Measurements from ENCODE around the gene ALG14. TPM values are rescaled to one million over a fixed set of nuclear protein-coding genes. Genes with fewer than 3 reads are reported as not detected.
"Not testable (repeated sequence)": the region's sequence is repeated elsewhere in the genome, so short reads cannot be mapped to it uniquely, and the experiment has no call there.

Gene ALG14
- total RNA-seq, 2 experiments from 2014 or later = 2.3 to 3.4 TPM

DNA sequence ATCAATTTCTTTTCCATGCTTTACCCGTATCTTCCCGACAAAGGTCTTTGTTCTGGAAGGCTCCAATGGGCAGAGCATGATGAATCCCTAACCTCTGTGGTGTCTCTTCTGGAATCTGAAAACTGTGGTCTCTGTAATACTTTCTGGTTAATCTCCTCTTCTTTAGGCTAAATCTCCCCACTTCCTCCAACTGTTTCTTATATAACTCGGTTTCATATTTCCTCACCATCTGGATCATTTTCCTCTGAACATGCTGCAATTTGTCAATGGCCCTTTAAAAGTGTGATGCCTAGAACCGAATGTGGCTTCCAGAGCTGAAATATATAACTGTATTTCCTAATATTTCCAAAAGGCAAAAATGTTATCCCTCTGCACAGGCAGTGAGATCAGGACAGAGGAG is 66.1 kb downstream of the ALG14 start:
- POLR2A ChIA-PET = no interaction called here
- Mint-ChIP-seq H3K4me1 (no peaks in the 10 kb centered on the region), H3K9me3 (no peaks in the 10 kb centered on the region), H3K36me3 (ENCODE audit: low read depth) (no peaks in the 10 kb centered on the region), H3K27ac (no peak overlapping the region), H3K27me3 (no peaks in the 10 kb centered on the region), H3K4me3 (no peak overlapping the region)
- no peak for DNase-seq
- CTCF ChIA-PET = no interaction called here

DNA sequence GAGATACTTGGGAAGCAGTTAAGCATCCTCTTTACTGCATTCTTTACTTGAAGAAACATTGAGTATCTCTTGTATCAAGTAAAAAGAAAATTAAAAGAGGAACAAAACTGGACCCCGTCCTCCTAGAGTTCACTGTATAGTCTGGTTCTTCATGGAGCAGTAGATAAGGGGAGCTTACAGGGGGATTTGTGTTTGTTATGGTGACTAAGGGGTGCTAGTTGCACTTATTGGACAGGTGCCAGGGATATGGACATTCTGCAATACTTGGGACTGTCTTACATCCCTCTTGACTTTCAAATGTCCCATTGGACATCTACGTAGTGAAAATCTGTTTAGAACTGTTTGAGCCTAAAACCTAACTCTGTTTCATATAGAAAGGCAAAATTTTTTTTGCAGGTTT is 67.2 kb downstream of the ALG14 start:
- no peaks in the 10 kb centered on the region for H3K27me3 Mint-ChIP-seq
- H3K4me1 Mint-ChIP-seq = no peaks in the 10 kb centered on the region
- H3K9me3 Mint-ChIP-seq = no peaks in the 10 kb centered on the region
- DNase-seq = no peak
- no peaks in the 10 kb centered on the region for H3K36me3 Mint-ChIP-seq (ENCODE audit: low read depth)
- ChIA-PET CTCF (interaction anchor here (0.9 kb wide), 1 partner anchor 148 kb away, joined by 3 read pairs; no protein-coding TSS in a partner anchor), POLR2A (no interaction called here)
- H3K27ac Mint-ChIP-seq = no peak overlapping the region
- no peak overlapping the region for H3K4me3 Mint-ChIP-seq

DNA sequence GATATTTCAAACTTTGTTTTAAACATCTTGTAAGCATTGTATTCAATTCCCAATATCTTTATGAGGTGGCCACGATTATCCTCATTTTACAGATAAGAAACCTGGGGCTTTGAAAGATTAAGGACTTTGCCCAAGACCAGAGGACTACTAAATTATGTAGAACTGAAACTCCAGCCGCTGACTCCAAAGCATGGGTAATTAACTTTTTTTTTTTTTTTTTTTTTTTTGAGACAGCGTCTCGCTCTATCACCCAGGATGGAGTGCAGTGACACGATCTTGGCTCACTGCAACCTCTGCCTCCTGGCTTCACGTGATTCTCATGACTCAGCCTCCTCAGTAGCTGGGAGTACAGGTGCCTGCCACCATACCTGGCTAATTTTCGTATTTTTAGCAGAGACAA is 68.7 kb downstream of the ALG14 start:
- no peaks in the 10 kb centered on the region for H3K27me3 Mint-ChIP-seq
- ChIA-PET POLR2A (no interaction called here), CTCF (no interaction called here)
- H3K27ac Mint-ChIP-seq = no peak overlapping the region
- H3K36me3 Mint-ChIP-seq (ENCODE audit: low read depth) = no peaks in the 10 kb centered on the region
- no peaks in the 10 kb centered on the region for H3K9me3 Mint-ChIP-seq
- DNase-seq = no peak
- no peaks in the 10 kb centered on the region for H3K4me1 Mint-ChIP-seq
- no peak overlapping the region for H3K4me3 Mint-ChIP-seq

DNA sequence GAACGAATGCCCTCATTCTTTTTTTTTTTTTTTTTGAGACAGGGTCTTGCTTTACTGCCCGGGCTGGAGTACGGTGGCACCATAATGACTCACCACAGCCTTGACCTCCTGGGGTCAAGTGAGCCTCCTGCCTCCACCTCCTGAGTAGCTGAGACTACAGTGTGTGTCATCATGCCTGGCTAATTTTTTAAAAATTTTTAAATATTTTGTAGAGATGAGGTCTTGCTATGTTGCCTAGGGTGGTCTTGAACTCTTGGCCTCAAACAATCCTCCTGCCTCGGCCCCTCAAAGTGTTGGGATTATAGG is 69.4 kb downstream of the ALG14 start:
- H3K4me1 Mint-ChIP-seq = no peaks in the 10 kb centered on the region
- no peak overlapping the region for H3K27ac Mint-ChIP-seq
- no peaks in the 10 kb centered on the region for H3K27me3 Mint-ChIP-seq
- ChIA-PET POLR2A (no interaction called here), CTCF (interaction anchor here (0.6 kb wide), 1 partner anchor 210 kb away, joined by 3 read pairs; no protein-coding TSS in a partner anchor)
- H3K36me3 Mint-ChIP-seq (ENCODE audit: low read depth) = no peaks in the 10 kb centered on the region
- no peaks in the 10 kb centered on the region for H3K9me3 Mint-ChIP-seq
- DNase-seq = no peak
- no peak overlapping the region for H3K4me3 Mint-ChIP-seq

DNA sequence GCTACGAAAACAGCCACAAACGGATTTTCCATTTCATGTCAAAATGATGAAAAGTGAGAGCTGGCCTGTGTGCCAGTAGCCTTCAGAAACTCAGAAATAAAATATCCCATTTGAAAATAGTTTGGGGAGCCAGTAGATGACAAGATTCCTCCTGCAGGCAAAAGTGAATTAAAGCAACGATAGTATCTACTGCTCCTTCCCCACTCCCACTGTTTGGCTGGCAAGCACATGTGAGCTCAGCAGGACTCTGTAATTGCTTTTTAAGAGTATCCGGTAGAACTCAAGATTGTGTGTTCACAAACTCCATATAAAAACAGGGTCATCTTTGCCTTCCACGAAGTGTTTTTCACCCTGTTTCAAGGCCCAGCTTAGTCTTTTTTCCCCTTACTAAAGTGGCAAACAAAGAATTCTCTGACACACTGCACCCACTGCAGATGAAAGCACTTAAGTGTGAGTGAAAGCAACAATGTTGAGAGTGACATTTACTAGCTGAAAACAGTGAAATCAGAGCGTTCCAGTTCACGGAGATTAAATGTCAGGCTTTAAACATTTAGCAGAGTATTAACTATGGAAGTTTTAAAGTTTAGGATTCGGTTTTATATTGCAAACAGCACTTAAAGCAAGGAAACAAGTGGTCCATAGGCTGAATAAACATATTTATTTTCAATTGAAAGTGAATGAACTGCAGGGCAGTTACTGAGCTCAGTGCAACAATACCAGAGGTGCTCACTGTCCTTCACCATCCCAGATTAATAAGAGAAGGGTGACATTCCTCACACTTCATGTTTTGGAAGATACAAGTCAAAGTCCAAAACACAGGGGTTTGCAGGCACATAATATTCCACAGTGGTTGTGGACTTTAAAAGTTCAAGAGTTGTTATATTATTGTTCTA is 70.0 kb downstream of the ALG14 start:
- Mint-ChIP-seq H3K4me3 (no peak overlapping the region), H3K4me1 (no peaks in the 10 kb centered on the region), H3K36me3 (ENCODE audit: low read depth) (no peaks in the 10 kb centered on the region), H3K27ac (no peak overlapping the region), H3K9me3 (no peaks in the 10 kb centered on the region), H3K27me3 (no peaks in the 10 kb centered on the region)
- POLR2A ChIA-PET = no interaction called here
- CTCF ChIA-PET = no interaction called here
- DNase-seq = no peak

DNA sequence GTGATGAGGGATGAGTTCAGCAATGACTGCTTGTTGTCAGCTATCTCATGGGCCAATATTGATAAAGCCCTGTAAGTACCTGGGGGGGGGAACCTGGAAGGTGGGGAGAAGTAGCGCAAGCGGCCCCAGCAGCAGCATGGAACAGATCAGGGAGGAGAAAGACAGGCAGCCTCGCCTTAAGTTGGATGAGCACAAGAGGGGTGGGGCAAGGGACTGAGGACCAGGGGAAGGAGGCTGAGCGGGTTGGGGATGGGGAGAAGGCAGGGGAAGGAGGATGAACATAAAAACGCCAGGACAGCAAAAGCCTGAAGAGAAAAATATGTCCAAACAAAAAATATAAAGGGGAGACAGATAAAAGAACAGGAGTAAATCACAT is 70.6 kb downstream of the ALG14 start:
- DNase-seq = no peak
- H3K36me3 Mint-ChIP-seq (ENCODE audit: low read depth) = no peaks in the 10 kb centered on the region
- POLR2A ChIA-PET = no interaction called here
- no peak overlapping the region for H3K27ac Mint-ChIP-seq
- H3K27me3 Mint-ChIP-seq = no peaks in the 10 kb centered on the region
- CTCF ChIA-PET = no interaction called here
- H3K4me3 Mint-ChIP-seq = no peak overlapping the region
- H3K9me3 Mint-ChIP-seq = no peaks in the 10 kb centered on the region
- no peaks in the 10 kb centered on the region for H3K4me1 Mint-ChIP-seq

DNA sequence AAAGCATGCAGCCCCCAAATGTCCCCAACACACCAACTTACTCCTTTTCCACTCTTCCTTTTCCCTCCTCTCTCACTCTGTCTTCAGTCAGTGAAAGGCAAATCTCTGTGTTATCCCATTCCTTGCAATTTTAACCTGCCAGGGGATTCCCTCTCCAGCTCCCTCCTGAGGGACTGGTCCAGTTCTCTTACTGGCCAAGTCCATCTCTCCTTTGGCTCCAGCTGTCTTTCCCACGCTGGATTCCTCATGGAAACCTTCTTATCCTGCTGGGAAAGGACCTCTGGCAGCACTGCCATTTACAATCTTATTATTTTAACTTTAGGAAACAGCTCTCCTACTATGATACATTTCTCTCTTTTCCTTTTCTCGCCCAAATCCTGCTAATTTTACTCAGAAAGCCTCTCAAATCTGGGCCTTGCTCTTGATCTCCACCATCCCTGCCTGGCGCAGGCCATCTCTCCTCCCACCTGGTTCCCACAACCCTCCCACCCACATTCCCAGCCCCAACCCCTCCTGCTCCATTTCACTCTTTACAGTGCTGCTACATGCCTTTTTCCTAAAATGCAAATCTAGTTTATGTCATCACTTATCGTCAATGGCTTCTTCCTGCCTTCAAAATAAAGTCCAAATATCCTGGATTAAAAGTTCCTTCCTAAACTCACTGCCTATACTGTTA is 73.2 kb downstream of the ALG14 start:
- ChIA-PET POLR2A (no interaction called here), CTCF (interaction anchor here (1.2 kb wide), 1 partner anchor 35 kb away, joined by 5 read pairs; no protein-coding TSS in a partner anchor)
- H3K4me3 Mint-ChIP-seq = no peak overlapping the region
- H3K36me3 Mint-ChIP-seq (ENCODE audit: low read depth) = no peaks in the 10 kb centered on the region
- no peak overlapping the region for H3K27ac Mint-ChIP-seq
- H3K4me1 Mint-ChIP-seq = no peaks in the 10 kb centered on the region
- H3K9me3 Mint-ChIP-seq = no peaks in the 10 kb centered on the region
- H3K27me3 Mint-ChIP-seq = no peaks in the 10 kb centered on the region
- DNase-seq = no peak

DNA sequence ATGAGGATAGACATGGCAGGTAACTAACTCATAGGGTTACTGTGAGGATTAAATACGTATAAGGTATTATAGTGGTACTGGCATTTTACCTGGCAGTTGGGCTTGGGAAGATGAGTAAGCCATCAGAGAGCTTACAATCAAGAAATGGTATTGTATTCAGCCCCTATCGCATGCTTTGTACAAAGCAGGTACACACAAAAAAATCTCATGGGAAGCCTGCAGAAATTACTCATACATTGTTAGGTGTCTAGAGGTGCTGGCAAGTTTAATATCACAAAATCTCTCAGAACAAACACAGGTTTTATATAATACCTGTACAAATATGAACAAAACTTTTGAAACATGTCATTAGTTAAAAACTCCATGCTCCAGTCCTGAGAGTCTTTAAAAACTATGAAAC is 74.0 kb downstream of the ALG14 start:
- no peaks in the 10 kb centered on the region for H3K4me1 Mint-ChIP-seq
- H3K27ac Mint-ChIP-seq = no peak overlapping the region
- DNase-seq = no peak
- no peaks in the 10 kb centered on the region for H3K27me3 Mint-ChIP-seq
- ChIA-PET POLR2A (no interaction called here), CTCF (interaction anchor here (0.7 to 1.2 kb wide), 2 partner anchors 36 to 532 kb away, joined by 5 to 6 read pairs; no protein-coding TSS in a partner anchor)
- no peaks in the 10 kb centered on the region for H3K36me3 Mint-ChIP-seq (ENCODE audit: low read depth)
- H3K4me3 Mint-ChIP-seq = no peak overlapping the region
- H3K9me3 Mint-ChIP-seq = no peaks in the 10 kb centered on the region

DNA sequence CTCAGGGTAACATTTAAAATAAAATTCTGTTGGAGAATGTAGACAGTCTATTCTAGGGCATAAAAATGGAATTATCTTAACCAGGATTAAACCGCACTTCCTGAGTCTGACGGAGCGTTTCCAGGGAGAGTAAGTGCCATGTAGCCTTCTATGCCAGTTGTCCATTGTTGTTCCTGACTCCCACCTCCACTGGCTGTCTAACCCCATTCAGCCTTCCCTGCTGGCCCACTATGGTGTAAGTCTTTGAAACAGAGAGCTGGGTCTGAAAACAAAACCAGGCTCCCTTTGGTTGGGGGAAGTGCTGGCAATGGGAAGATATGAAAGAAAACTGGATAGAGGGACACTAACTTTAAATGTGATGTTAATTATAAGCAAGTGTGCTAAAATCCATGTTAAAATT is 74.6 kb downstream of the ALG14 start:
- POLR2A ChIA-PET = no interaction called here
- Mint-ChIP-seq H3K27ac (no peak overlapping the region), H3K4me1 (no peaks in the 10 kb centered on the region), H3K4me3 (no peak overlapping the region), H3K27me3 (no peaks in the 10 kb centered on the region), H3K9me3 (no peaks in the 10 kb centered on the region), H3K36me3 (ENCODE audit: low read depth) (no peaks in the 10 kb centered on the region)
- CTCF ChIA-PET = interaction anchor here (1.2 kb wide), 1 partner anchor 37 kb away, joined by 5 read pairs; no protein-coding TSS in a partner anchor
- DNase-seq = no peak

DNA sequence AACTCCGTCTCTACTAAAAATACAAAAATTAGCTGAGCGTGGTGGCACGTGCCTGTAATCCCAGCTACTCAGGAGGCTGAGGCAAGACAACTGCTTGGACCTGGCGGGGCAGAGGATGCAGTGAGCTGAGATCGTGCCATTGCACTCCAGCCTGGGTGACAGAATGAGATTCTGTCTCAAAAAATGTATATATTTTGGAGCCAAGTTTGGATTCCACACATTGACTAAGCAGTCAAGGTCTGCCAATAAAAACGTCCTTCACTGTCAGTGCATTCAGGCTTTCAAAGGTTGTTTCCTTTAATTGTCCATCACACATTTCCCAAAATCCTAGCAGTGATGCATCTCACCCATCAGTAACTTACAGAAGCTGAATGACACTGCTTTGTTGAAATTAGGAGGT is 77.2 kb downstream of the ALG14 start:
- CTCF ChIA-PET; H3K36me3 Mint-ChIP-seq (ENCODE audit: low read depth); H3K27ac Mint-ChIP-seq; H3K4me3 Mint-ChIP-seq; DNase-seq; H3K27me3 Mint-ChIP-seq; POLR2A ChIA-PET; H3K9me3 Mint-ChIP-seq; H3K4me1 Mint-ChIP-seq: not testable (repeated sequence)

DNA sequence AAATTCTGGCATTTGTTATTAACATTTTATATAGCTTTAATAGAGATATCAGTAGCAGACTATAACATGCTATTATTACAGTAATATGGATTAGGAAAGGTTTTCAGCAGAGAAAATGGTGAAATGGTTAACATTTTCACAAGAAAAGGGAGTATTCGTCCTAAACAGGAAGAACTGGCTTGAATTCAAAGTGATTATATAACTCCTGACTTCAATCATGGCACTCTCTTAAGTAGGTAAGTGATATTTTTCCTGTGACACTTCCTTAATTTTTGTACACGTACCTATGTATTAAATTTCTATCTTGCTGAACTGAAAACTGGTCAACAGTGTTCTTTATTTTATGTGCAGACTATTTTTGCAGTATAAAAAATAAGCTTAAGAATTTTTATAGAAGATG is 77.9 kb downstream of the ALG14 start:
- no peaks in the 10 kb centered on the region for H3K27me3 Mint-ChIP-seq
- H3K9me3 Mint-ChIP-seq = no peaks in the 10 kb centered on the region
- no peak overlapping the region for H3K4me3 Mint-ChIP-seq
- no peaks in the 10 kb centered on the region for H3K36me3 Mint-ChIP-seq (ENCODE audit: low read depth)
- H3K4me1 Mint-ChIP-seq = no peaks in the 10 kb centered on the region
- CTCF ChIA-PET = no interaction called here
- H3K27ac Mint-ChIP-seq = no peak overlapping the region
- DNase-seq = no peak
- POLR2A ChIA-PET = no interaction called here

DNA sequence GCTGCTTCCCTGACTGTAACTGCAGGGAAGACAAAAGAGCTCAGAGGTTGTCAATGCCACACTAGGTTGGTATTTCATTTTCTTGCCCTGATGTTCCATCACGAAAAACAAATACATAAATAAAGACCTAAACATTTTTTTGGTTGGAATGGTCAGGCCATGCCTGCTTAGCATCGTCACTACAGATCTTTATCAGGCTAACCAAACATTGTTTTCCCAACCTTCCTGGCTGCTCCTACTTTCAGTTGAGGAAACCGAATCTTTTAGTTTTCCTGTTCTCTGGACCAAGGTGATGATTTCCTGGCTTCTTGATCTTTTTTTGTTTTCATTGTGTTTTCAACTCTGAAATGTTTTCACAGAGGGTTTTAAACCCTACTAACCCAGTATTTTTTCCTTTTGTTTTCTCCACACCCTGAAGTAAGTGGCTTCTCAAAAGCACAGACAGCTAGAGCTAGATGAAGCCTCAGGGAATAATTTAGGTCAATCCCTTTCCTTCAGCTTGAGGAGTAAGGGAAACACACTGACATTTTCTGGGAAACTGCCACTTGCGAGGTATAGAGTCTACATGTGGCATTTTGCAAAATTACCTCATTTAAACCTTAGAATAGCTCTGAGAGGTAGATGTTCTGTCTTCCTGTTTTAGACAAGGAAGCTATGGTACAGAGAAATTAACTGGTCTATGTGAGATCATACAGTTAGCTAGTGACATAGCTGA is 78.7 kb downstream of the ALG14 start:
- CTCF ChIA-PET = interaction anchor here (2.1 kb wide), 1 partner anchor 16 kb away, joined by 4 read pairs; no protein-coding TSS in a partner anchor
- no peak for DNase-seq
- no peaks in the 10 kb centered on the region for H3K9me3 Mint-ChIP-seq

DNA sequence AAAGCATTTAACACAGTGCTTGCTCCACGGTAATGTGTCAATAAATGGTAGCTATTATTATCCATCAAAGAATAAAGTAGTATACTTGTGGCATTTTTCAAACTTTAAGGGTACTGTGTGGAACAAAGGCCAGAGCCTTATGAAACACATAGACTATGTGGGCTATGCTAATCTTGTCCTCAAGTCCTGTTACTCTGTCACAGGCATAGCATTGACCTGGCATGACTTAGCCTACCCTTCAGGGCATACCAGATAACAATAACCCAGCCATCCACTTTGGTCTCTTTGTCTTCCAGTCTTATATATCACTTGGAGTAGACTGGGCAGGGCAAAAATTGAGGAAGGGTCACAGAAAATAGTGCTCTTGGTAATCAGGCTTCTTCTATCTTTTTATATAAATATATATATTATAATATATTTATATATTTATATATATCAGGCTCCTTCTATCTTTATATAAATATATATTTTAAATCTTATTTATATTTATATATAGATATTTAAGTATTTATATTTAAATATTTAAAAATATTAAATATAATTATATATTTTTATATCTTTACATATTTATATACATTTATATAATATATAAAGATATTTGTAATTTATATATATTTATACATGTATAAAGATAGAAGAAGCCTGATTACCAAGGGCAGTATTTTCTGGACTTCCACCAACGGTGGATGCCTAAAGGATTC is 79.7 kb downstream of the ALG14 start:
- H3K4me1 Mint-ChIP-seq = no peaks in the 10 kb centered on the region
- H3K27ac Mint-ChIP-seq = no peak overlapping the region
- H3K27me3 Mint-ChIP-seq = no peaks in the 10 kb centered on the region
- ChIA-PET POLR2A (no interaction called here), CTCF (interaction anchor here (2.1 kb wide), 1 partner anchor 15 kb away, joined by 4 read pairs; no protein-coding TSS in a partner anchor)
- H3K36me3 Mint-ChIP-seq (ENCODE audit: low read depth) = no peaks in the 10 kb centered on the region
- H3K4me3 Mint-ChIP-seq = no peak overlapping the region
- no peak for DNase-seq
- H3K9me3 Mint-ChIP-seq = no peaks in the 10 kb centered on the region

More for the DNA sequence above, 78.7 kb downstream of the ALG14 start:
- H3K27me3 Mint-ChIP-seq = no peaks in the 10 kb centered on the region
- H3K27ac Mint-ChIP-seq = no peak overlapping the region
- no peak overlapping the region for H3K4me3 Mint-ChIP-seq
- POLR2A ChIA-PET = no interaction called here
- H3K4me1 Mint-ChIP-seq = no peaks in the 10 kb centered on the region
- H3K36me3 Mint-ChIP-seq (ENCODE audit: low read depth) = no peaks in the 10 kb centered on the region

Data from activated CD4-positive, alpha-beta T cell treated with anti-CD3 and anti-CD28 coated beads, Interleukin-2, amount 10 ng/mL, durations not matched to agents 7 days and 5 days (primary cell).